SK-N-MC (cell line): ENCODE results near the gene AFF3.

Source experiments
- EZH2 ChIP-seq: fragments of 200-600 bp; sonication (generic); IDR thresholded peaks from one replicate; pipeline ENCODE4 v1.6.1; 2017; ENCODE audit warnings: antibody characterized with exemption
- FOXP2 ChIP-seq: optimal IDR thresholded peaks from 2 replicates; pipeline ENCODE3; 2011; ENCODE audit warnings: mild to moderate bottlenecking, moderate library complexity; ENCODE audit not compliant: insufficient read depth; ENCODE audit errors: extremely low read length, control extremely low read depth
- POLR2AphosphoS5 ChIP-seq: IDR thresholded peaks from 2 replicates; pipeline ENCODE4 v1.6.1; 2012; ENCODE audit warnings: mild to moderate bottlenecking, low read depth, low read length, borderline replicate concordance

GRCh38 chr2:99811544-99811943, 330.8 kb downstream of the AFF3 start:
- TF ChIP-seq EZH2, result no peak
- no peak for TF ChIP-seq POLR2AphosphoS5
- TF ChIP-seq FOXP2, result no peak
